HG02885 (cell line): ENCODE data around the gene UNC13D.
"Not testable (repeated sequence)": the region's sequence is repeated elsewhere in the genome, so short reads cannot be mapped to it uniquely, and the experiment has no call there.

Experiments used
- ATAC-seq: cut with Tn5 transposase; IDR thresholded peaks from one replicate; pipeline ENCODE4 v1.9.1; 2021; ENCODE audit warnings: mild to moderate bottlenecking; ENCODE audit not compliant: unreplicated experiment, poor library complexity

The UNC13D gene

GRCh38 chr17:75853433-75853832 is 9.2 kb upstream of the UNC13D start:
- no peak for ATAC-seq

DNA sequence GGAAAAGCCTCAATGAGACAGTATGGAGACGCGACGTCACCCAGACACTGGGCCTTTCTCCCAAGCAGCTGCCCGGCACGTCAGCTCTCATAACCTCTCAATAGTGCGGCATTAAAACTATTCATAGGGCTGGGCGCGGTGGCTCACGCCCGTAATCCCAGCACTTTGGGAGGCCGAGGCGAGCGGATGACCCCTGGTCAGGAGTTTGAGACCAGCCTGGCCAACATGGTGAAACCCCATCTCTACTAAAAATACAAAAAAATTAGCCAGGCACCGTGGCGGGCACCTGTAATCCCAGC is 7.4 kb upstream of the UNC13D start:
- ATAC-seq: not testable (repeated sequence)

DNA sequence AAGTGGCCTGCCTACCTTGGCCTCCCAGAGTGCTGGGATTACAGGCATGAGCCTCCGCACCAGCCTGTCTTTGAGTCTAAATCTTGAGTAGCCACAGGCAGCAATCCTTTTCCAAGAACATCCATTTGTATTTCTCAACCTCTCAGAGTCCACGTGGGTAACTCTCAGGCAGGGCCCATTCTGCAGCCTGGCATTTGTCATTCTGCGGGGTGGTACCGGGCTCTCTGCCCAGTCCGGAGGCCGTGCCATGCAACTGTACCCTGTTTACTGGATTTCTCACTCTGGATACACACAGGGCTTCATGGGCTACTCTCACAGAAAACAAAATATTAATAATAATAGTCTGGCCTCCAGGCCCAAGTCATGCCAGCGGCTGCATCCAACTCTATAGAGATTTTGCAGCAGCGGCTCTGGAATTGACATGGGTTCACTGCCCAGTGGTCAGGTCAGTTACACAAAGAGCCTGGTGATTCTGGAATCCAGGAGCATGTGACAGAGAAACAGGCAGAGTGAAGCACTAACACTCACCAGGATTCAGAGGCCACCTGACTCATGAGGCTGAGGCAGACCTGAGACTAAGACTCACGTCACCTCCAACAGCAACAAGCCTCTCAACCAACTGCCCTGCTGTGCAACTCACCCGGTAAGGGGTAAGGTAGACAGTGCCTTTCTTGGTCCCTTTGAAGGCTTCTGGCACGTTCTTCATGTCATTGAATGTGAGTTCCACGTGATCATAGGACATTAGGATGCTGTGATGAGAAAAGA is 6.9 kb upstream of the UNC13D start:
- ATAC-seq: no peak

- no peak for ATAC-seq
Measured at GRCh38 chr17:75849724-75850123, 5.5 kb upstream of the UNC13D start.

GRCh38 chr17:75849279-75849646 is 5.1 kb upstream of the UNC13D start:
- ATAC-seq: no peak

DNA sequence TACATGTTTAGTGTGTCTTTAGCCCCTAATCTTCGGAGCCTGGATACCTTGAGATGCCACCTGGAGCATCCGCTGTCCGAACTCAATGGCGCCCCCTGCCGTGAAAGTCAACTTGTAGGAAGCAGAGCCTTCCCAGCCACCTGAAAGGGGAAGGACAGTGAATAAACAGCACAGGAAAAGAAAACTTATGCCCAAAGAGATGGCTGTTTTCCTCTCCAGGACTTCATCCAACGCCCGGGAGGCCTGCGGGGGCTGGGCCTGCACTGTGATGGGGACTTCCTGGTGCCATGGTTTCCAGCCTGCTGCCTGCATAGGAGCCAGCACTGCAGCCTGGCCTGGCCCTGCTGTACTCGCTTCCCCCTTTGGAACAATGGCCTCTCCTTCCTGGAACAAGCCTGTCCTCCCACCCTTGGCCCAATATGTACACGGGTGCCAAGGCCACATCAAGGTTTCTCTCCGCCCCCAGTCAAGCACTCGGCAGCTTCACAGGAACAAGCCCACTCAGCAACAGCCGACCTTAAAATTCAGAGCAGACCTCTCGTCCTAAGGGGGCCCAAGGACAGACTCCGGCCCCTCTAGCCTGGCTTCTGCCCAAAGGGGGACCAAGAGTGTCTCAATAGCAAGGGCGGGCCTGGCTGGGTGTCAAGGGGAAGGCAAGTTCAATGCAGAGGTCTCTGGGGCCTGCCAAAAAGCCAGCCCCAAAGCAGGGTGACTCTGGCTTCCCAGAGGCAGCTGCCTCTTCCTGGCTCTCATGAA is 4.5 kb upstream of the UNC13D start:
- no peak for ATAC-seq

DNA sequence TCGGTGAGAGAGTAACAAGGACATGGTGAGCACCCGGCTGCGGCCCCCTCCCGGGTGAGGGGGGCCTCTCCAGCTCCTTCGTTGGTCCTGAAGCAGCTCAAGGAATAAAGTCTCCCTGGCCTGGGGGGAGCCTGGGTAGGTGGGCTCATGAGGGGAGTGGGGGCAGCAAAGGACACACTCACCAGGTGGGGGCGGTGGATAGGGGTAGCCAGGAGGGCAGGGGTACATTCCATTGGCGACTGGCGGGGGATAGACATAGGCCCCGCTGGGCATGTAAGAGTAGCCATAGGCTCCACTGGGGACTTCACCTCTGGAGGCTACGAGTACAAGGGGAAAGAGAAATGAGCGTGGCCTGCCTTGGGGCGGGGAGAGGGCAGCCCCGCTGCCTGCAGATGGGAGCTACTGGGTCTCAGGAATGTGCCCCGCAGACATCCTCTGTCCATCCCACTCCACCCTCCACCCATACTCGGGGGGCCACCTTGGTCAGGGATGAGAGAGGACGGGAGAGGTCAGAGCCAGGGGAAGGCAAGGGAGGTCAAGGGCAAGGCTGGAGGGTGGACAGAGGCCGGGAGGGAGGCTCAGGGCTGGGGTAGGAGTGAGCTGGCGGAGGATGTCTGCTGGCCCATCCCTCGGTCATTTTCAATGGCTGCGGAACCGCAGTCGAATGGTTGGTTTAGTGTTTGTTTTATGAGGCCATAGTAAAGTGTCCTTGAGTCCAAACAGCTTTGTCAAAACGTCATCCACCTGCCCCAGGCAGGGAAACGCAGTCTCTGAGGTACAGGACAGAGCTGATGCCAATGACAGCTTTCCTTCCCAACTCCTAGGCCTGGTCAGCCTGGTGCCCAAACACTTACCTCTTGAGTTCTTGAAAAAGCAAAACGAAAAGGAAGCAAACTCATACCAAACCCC is 3.7 kb upstream of the UNC13D start:
- no peak for ATAC-seq

DNA sequence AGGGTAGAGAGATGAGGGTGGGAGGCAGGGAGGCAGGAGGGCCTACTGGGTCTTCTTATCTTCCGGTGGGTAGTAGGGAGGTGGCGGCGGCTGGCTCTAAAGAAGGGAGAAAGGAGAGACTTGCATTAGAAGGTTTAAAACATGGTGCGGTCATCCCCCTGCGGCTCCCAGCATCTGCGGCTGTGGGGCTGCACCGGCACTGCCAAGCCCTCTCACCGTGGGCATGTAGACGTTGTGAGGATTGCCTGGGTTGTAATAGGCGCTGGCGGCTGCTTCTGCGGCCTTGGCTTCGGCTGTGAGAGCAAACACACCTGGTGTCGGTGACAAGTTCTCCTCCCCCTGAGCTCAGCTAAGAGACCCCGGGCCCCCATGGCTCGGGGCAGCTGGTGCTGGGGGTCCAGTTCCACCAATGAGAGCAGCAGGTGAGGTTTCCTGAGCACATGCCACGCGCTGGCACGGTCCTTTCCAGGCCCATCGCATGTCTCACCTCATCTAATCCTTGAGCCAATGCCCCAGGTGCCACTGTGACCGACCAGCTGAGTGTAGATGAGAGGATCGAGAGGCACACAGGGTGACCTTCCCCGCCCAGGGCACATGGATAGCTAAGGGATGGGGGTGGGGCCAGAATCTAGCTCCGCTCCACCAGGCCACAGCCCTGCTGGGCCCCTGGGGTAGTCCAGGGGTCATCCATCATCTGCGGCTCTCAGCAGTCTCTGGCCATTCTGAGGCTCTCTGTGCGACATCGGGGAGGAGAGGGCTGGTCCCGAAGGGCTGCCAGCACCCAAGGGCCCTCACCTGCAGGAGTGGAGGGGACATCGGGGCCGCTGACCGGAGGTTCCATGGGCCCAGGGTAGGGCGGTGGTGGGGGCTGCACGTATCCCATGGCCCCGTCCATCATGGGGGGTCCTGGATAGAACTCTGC is 2.7 kb upstream of the UNC13D start:
- no peak for ATAC-seq

GRCh38 chr17:75845933-75846691 is 1.9 kb upstream of the UNC13D start:
- ATAC-seq: no peak

- ATAC-seq: peak; percentile 78
Measured at GRCh38 chr17:75845058-75845711, 981 bp upstream of the UNC13D start.

DNA sequence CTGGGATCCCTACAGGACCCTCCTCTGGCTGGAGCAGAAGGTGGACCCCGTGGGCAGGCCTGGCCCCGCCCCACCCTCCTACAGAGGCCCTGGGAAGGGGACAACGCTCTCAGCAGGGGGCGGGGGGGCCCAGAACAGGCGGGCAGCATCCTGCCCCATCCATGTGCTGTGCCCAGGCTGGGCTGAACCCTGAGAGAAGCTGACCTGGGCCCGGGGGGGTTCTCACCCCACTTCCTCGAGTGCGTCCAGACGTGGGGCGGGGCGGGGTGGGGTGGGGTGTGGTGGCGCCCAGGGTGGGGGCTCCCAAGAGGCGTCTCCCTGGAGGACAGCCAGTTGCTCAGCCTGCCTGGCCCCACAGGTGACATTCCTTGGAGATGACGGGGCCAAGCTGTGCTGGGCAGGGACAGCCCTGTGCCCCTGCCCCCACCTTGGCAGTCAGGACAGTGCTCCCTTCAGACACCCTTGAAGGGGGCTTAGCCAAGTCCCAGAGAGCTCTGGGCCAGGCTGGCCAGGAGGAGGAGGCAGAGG is 390 bp upstream of the UNC13D start:
- no peak for ATAC-seq

GRCh38 chr17:75842963-75843576 is 1.1 kb downstream of the UNC13D start:
- no peak for ATAC-seq

GRCh38 chr17:75842411-75842810 is 1.8 kb downstream of the UNC13D start:
- ATAC-seq: no peak

DNA sequence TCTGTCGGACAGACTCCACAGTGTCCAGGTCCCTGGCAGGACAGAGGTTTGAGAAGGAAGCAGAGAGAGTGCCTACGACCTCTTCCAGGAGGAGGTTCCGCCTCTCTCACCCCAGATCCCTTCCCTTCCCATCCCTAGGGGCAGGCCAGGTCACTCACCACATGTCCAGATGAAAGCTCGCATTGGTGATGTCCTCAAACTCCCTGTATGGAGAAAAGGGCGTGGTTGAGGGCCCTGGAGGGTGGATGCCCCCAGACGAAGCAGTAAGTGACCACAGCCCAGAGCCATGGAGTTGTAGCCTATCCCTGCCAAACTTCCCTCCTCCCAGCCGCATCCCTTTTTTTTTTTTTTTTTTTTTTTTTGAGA is 3.4 kb downstream of the UNC13D start:
- ATAC-seq: no peak

GRCh38 chr17:75839942-75840798 is 4.0 kb downstream of the UNC13D start:
- ATAC-seq: no peak

- no peak for ATAC-seq
Measured at GRCh38 chr17:75838410-75838809, 5.8 kb downstream of the UNC13D start.

- no peak for ATAC-seq
Measured at GRCh38 chr17:75837899-75838298, 6.3 kb downstream of the UNC13D start.
